HG02943 (cell line): ENCODE measurements around the gene RNU6-9.

Experiments used
- ATAC-seq: cut with Tn5 transposase; IDR thresholded peaks from one replicate; pipeline ENCODE4 v1.9.1; 2021; ENCODE audit warnings: mild to moderate bottlenecking, low read depth, moderate library complexity; ENCODE audit not compliant: unreplicated experiment

RNU6-9 gene

DNA sequence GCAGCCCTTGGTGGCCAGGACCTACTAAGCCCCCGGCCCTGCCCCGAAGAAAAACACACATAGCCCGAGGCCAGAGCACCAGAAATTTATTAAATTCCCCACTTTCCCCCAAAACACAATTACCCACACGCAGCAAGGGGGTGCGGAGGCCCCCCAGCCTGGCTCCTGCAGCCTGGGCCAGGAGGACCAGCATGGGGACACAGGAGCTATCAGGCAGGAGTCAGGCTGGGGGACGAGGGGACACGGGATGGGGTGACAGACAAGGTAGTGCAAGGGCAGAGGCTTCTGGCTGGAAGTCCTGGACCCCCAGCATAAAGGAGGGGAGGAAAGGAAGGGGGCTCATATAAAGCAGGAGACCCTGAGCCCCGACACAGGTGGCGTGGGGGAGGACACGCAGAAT lies 3.1 kb downstream of the RNU6-9 start:
- ATAC-seq = no peak

DNA sequence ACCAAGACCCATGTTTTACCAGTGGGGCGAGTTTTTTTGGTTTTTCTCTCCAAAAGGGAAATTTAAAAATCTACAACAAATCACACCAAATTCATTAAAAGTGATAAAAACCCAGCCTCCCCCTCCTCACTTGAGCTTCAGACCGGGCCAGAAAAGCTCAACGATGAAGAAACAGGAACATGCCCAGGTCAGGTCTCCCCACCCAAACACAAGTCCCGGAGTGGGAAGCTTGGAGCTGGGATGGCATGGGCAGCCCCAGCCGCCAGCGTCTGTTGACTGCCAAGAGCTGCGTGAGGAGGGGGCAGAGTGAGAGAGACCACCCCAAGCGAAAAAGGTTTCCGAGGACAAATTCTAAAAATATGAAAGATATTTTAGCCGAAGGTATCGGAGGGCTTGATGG lies 3.7 kb downstream of the RNU6-9 start:
- no peak for ATAC-seq

DNA sequence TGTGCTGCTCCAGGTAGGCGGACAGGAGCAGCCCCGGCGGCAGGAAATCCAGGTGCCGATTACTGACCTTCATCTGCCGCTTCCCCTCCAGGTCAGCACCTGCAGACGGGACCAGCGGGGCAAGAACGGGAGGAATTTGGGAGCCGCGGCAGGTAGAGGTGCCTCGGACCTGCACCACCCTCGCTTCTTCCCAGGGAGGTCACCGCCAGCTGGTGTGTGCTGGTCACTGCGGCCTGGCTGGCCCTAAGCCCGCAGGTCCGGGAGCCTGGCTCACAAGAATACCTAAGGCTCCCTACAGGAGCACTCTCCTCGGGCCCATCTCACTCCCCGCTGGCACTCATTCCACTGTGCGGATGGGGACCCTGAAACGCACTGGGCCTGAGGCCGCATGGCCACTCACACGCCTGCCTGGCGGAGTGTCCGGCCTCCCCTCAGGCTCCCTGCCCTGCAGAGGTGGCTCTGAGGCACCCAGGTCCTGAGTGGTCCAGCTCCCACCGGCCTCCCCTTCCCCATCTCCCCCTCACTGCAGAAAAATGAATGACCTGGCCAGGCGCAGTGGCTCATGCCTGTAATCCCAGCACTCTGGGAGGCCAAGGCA lies 4.3 kb downstream of the RNU6-9 start:
- no peak for ATAC-seq

DNA sequence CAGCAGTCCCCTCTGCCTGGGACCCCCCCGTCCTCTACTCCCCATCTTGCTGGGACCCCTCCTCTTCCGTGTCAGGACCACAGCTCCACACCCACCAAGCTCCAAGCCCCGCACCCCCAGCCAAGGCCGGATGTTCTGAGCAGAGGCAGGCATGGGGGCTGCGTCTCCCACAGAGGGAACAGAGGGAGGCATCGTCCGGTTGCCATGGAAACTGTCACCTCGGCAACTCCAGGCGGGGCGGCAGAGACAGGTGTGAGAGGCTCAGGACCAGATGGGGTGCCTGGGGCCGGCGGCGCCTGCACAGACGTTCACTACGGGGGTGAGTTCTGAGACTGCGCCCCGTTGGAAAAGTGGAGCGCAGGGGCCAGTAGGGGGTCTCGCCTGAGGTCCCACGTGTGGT lies 5.4 kb downstream of the RNU6-9 start:
- no peak for ATAC-seq

DNA sequence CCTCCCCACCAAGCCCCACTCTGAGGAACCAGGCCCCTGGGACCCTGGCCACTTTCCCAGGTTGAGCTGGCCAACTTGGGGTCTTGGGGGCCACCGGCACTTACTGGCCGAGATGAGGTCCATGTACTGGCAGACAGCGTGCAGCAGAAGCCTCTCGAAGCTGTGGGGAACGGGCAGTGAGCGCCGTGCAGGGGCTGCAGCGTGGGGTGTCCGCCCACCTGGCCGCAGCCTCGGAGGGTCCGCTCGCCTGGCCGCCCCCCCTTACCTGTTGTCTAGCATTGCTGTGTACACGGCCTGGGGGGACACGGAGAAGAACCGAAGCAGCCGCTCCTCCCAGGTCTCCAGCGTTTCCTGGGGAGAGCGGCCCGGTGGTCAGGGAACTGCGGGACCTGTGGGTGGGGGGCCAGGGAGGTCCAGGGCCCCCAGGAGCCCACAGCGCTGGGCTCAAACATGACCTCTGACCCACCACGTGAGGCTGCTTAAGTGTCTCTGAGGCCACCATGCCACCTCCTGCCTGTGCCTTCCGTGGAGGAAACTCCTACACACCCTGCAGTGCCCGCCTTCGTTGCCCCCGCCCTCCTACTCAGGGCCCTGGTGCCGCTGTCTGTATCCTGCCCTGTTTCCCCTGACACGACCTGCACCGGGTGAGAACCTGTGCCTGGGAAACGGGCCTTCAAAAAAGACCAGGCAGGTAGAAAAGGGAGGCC lies 6.2 kb downstream of the RNU6-9 start:
- ATAC-seq = no peak

DNA sequence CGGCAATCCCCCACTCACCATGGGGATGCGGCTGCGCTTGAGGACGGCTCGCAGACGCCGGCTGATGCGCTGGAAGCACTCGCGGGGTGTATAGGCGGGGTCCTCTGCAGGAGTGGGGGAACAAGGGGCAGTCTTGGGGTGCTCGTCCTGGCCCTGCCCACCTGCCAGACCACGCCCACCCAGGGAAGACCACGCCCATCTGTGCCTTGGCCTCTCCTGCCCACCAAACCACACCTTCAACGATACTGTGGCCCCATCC lies 6.7 kb downstream of the RNU6-9 start:
- no peak for ATAC-seq

DNA sequence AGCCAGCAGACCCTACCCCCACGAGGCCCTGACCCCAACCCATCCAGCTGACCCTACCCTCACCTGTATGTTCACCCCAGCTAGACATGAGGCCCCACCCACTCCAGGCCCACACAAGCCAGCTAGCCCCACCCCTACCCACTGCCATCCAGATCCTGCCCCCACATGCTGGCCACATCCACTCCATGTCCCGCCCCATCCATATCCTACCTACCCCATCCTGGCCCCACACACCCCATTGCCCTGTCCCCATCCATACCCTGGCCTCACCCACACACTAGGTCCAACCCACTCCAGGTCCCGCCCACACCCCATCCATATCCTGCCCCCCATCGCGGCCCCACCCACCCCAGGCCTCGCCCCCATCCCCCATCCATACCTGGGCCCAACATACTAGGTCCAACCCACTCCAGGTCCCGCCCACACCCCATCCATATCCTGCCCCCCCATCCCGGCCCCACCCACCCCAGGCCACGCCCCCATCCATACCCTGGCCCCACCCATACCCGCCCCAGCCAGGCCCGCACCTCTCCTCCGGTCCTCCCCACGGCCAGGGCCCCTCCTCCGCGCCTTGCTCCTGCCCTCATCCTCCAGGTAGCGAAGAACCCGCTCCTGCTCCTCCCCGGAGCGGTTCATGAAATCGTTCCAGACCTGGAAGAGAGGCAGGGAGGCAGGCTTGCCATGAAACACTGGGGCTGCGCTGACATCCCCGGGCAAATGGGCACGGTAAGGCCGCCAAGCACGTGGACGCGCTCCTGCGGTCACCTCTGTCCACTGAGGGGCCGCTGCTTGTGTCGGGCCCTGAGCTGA lies 7.2 kb downstream of the RNU6-9 start:
- ATAC-seq = no peak

DNA sequence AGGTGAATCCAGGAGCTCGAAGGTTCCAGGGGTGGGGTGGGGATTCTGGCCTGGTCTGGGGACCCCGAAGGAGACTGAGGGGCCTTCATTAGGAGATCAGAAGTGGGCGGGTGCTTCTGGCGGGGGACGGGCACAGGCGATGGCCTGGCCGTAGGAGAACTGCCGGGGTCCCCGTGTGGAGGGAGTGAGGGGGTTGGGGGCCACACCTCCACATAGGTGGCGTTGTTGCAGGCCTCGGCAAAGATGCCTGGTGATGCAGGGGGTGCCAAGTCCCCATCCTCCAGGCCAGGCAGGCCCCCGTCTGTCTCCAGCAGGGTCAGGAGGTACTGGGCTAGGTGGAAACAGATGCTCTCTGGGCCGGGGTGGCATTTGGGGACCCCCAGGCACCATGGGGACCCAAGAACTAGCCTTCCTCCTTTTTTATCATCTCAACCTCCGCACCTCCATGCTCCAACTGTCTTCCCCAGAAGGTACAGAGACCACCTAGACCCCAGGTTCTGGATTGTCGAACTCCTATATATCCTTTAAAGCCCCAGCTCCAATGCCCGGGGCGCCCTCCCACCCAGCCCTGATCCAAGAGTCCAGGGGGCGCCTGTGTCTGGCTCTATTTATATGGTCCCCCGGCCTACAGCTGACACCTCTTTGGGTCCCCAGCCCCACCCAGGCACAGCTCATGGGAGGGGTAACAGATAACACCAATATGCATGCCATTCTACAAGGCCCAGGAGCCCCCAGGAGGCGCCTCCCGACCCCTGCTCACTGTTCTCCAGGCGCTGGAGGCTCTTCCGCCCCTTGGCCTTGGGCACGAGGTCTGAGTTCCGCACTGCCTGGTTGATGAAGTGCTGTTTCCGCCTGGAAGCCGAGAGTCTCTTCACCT lies 8.2 kb downstream of the RNU6-9 start:
- no peak for ATAC-seq

DNA sequence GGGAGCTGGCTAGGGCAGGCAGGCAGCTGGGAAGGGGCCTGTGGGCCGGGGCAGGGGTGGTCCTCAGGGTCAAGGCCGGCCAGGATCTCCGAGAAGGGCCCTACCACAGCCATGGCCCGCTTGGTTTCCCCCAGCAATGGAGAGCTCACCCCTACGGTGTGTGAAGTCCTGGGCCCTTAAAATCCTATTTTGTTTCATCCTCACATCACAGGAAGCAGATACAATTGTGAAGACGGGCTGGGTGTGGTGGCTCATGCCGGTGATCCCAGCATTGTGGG lies 8.7 kb downstream of the RNU6-9 start:
- ATAC-seq = no peak

DNA sequence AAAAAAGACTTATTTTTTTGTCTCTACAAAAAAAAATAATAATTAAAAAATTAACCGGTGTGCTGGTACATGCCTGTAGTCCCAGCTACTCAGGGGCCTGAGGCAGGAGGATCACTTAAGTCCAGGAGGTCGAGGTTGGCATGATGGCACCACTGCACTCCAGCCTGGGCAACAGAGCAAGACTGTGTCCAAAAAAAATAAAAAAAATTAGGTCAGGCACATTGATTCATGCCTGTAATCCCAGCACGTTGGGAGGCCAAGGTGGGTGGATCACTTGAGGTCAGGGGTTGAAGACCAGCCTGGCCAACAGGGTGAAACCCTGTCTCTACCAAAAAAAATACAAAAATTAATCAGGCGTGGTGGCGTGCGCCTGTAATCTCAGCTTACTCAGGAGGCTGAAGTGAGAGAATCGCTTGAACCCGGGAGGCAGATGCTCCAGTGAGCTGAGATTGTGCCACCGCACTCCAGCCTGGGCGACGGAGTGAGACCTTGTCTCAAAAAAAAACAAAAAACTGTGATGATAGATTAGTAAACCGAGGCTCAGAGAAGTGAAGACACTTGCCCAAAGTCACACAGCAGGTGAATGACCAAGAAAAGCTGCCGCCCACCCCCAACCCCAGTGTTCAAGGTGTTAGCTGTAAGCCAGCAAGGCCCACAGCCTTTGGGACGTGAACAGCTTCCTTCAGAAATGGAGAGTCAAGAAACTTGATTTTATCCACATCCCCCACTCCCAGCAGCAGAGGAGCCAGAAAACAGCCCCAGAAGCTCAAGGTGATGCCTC lies 9.4 kb downstream of the RNU6-9 start:
- ATAC-seq = no peak

DNA sequence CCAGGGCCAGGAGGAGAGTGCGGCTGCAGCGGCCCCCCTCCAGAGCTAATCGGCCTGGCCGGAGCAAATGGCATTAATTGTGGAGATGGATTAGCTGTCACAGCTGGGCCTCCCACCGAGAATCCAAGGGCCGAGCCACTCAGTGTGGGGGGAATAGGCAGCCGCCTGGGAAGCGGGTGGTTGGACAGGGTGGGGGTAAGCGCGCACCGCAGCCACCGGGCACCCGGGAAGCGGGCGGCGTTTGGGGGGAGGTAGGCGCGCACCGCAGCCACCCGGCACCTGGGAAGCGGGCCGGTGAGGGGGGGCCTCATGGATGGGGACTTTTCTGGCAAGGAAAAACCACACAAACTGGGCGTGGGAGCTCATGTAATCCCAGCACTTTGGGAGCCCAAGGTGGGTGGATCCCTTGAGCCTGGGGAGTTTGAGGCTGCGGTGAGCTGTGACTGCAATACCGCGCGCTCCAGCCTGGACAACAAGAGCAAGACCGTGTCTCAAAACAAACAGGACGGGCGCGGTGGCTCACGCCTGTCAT lies 10.0 kb downstream of the RNU6-9 start:
- ATAC-seq = no peak

DNA sequence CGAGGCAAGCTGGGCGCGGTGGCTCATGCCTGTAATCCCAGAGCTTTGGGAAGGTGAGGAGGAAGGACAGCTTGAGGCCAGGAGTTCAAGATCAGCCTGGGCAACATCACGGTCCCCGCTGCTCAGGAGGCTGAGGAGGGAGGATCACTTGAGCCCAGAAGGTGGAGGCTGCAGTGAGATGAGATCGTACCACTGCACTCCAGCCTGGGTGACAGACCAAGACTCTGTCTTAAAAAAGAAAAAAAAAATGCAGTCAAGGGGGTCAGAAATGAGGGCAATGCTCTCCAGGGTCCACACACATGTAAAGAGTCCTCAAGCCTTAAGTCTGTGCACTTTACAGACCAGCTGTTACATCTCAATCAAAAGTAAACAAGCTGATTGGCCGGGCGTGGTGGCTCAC lies 11.3 kb downstream of the RNU6-9 start:
- ATAC-seq = no peak

DNA sequence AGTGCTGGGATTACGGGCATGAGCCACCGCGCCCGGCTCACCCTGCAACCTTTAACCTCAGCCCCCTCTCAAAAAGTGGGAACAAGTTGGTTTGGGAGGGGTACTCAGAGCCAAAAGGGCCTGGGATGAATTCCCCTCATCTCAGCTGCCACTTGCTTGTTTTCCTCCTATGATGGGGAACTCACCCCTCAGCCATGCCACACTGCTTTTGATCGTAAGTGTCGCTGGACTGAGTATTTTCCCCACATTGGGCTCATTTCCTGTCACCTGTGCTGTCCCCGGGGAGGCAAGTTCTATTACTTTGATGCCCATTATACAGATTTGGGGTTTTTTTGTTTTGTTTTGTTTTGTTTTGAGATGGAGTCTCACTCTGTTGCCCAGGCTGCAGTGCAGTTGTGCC lies 13.2 kb downstream of the RNU6-9 start:
- no peak for ATAC-seq

DNA sequence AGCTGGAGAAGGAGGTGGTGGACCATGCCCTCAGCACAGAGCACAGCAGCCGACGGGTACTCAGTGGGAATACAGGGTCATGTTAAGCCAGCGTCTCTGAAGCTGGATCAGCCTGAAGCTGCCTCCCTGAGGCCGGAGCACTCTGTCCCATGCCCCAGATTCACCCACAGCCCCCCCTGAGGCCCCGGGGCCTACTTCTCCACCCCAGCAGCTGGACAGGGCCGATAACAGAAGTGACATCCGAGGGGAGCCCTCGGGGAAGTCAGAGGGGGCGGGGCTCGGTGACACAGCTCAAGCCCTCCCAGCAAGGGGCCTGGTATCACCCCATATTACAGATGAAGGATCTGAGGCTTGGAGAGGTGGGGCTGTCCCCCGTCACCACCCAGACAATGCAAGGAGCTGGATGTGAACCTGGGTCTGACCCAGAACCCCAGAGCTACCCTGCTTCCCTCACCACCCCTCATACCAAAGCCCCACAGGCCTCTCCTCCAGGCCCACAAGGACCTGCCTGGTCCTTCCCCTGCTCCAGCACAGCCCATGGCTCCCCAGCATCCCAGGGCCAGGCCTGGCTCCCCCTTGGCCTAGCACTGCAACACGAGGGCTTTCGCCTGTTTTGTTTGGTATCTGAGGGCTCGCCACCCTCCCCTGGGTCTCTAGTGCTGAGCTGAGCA lies 14.0 kb downstream of the RNU6-9 start:
- no peak for ATAC-seq

DNA sequence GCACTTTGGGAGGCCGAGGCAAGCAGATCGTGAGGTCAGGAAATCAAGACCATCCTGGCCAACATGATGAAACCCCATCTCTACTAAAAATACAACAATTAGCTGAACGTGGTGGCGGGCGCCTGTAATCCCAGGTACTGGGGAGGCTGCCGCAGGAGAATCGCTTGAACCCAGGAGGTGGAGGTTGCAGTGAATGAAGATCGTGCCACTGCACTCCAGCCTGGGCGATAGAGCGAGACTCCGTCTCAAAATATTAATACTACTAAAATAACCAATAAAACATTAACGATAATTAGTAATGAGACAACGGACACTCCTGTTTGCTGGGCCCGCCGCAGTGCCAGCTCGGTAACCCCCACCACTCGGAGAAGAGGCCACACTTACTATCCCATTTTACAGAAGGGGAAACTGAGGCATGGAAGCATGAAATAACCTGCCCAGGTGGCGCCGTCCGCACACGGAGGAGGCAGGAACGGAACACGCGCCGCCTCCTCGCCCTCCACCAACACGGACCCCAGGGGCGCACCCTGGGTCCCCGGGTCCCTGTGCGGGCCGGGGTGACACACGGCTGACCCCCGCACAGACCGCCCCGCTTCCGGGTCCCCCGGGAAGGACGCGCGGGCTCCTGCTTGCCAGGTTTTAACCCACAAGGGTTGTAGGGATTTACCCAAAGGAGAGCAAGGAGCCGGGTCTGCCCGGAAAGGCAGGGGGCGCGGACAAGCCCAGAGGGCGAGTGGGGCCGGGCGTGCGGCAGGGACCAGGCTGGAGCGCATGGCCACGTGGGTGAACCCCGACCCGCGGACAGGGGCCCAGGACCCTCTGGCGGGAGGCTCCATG lies 18.1 kb downstream of the RNU6-9 start:
- ATAC-seq = no peak

DNA sequence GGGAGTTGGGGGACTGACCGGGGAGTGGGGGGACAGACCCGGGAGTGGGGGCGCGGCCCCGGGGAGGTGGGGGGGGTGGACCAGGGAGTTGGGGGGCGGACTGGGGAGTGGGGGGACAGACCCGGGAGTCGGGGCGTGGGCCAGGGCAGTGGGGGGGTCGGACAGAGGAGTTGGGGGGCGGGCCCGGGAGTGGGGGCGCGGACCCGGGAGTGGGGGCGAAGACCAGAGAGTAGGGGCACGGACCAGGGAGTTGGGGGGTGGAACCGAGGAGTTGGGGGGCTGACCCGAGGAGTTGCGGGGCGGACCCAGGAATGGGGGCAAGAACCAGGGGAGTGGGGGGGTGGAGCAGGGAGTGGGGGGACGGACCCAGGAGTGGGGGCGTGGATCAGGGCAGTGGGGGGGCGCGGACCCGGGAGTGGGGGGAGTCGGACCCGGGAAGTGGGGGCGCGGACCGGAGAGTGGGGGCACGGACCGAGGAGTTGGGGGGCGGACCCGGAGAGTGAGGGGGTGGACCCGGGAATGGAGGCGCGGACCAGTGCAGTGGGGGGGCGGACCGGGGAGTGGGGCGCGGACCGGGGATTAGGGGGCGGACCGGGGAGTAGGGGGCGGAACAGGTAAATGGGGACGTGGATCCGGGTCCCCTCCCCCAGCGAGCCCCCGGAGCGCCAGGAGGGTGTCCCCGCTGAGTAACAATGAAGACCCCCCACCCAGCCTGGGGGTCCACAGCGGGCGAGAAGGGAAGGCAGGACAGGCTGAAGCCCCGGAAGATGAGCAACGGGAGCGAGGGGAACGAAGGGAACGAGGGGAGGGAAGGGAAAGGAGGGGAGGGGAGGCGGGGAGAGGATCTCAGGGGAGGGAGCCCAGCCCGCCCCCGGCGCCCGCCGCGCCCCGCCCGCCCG lies 19.1 kb downstream of the RNU6-9 start:
- no peak for ATAC-seq

DNA sequence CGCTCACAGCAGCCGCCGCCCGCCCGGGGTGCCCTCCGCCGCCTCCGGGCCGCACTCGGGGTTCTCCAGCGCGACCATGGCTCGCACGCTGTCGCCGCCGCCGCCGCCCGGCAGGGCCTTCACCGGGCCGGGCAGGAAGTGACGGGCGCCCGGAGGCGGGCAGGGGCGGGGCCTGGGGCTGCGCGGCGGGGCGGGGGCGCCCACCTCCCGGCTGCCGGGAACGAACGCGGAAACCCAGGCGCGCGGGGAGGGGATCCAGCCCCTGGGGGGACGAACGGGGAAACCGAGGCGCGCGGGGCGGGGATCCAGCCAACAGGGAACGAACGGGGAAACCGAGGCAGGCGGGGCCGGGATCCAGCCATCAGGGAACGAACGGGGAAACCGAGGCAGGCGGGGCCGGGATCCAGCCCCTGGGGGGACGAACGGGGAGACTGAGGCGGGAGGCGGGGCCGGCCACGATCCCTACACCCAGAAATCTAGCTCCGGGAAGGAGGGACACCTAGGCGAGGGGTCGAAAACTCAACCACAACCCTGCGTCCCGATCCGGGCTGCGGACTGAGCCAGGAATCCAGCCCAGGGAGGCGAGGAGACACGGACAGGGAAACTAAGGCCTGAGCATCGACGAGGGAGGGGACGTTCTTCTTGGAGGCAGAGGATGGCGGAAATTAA lies 19.9 kb downstream of the RNU6-9 start, which contains the start of gene R3HDM4:
Gene R3HDM4, minus strand, starts transcription at position 140 of the 669 bp plus-strand sequence. Its CDS starts 62 bp downstream, at position 78.
- ATAC-seq = no peak
